ENCODE measurements around the gene ZDHHC14. TPM values are rescaled to one million over a fixed set of nuclear protein-coding genes. Genes with fewer than 3 reads are reported as not detected.

ZDHHC14 gene
- polyA plus RNA-seq, 10 donors, result 4.6 to 8.5 (median 5.5) TPM

DNA sequence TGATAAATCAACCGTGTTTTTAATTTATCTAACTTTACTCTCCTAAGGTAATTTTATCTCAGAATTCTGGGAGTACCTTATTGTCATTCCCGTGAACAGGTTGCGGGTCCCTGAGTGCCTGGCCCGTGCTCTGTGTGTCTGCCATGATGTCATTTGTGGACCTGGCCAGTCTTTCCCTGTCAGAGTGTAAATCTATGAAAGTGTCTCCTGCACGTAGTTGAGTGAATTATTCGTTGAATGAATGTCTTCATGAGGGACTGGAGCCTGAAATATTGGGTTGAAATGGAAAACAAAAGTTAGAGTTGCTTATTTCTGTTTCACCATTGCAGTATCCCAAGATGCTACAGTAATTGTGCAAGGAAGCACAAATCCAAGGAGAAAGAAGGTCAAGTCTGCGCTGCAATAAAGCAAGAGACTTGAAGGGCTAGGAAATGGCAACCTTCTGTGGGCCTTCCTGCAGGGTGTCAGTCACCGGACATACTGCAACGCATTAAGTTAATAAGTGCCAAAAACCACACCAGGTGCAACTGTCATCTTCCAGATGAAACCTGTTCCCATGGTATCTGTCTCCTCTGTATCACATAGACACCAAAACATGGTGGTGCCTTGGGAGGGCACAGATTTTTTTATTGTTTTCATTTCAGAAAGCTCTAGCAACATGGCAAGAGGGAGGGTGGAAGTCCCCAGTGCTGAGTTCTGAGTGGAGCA lies 135.5 kb downstream of the ZDHHC14 start:
- DNase-seq, result no peak

DNA sequence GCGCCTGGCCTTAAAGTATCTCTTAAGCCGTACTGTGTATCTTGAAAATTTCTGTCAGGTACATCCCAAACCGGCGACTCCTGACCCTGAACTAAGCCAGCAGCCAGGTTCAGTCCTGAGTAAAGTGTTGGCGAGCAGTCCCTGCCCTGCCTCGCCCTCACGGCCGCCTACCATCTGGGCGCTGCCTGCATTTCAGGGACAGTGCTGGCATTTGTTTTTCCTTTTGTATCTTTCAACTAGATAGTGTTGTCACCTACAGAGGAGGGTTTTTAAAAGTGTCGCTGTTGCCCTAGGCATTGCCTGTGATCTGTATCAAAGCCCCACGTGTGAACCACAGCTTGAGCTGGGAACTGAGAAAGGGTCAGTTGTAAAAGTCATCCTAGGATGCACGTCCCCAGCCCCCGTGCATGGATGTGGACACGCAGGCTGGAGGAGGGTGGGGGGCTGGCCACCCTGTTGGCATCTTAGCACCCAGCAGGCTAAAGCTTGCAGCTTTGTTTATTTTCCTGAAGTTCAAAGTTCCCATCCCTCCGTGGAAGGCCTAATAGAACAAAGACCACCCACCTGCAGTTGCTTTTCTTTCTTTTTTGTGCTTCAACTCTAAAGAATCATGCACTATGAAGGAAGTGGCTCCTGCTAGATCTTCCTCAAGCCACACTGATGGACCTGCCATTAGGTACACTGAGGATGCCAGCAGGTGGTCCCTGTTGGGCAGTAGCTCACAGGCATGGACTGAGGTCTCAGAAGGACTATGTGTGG lies 136.8 kb downstream of the ZDHHC14 start:
- no peak for DNase-seq

DNA sequence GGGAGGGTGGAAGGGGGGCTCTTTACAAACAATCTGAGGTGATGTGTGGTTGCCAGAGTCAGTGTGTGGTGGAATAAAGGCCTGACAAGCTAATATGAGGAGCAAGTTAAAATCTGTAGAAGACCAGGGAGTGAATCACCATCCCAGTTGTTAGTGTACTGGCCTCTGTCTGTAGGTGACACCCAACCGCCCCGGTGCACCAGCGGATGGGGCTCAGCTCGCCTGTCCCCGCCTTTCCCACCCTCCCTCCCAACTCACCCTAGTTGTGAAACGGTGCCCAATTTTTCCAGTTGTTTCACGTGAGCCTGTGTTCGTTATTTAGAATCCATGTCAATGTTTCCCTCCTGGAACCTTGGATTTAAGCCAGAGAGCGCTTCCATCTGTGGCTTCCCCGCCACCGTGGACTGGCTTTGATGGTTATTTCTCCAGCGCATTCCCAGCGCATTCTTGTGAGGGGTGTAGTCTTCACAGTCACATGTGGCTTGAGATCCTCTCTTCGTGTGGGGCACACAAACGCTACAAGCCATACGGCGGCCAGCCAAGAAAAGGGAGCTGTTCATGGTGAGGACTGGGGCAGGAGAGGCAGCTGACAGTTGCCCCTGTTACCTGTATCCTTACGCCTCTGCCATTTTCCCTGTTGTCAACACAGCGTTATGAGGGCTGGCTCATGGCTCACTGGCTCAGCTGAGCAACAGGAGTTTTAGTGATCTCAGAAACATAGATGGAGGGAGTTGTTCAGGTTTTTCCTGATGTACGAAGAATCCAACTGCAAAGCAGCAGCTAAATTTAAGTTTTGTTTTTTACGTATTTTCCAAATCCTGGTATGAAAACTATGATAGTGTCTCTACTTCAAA lies 137.6 kb downstream of the ZDHHC14 start:
- peak; percentile 53 to 67 (median 62) for DNase-seq

DNA sequence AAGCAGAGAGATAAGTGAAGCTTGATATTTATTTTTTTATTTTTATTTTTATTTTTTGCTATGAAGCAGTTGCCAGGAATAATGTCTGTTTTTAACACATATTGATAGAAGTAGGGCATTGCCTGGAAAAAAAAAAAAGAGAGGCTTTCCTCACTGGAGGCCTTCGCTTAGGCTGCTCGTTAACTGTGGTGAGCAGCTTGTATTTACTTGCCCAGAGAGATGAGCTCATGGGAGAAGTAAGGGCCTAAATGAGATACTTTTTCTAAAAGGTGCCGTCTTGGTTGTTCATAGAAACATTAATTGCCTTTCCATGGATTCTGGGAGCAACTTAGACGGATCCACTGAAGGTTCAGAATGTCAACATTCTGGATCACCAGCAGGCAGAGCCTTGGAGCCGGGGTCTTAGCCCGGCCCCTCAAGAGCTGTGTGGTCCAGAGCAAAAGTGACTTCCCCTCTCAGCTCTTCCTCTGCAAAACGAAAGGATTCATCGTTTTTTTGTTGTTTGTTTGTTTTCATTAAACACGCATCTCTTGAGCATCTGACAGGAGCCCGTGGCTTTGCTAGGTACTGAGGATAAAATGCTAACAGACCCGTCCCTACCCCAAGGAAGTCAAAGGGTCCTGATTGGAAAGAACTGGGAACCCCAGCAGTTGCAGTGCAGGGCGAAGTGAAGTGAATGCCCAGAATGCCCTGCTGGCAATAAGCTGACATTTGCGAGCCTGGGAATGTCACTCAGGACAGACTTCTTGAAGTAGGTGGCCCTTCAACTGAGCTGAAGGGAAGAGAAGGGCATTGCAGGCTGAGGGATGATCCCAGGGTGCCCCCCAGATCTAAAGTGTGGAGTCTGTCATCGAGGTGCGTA lies 138.5 kb downstream of the ZDHHC14 start:
- DNase-seq, result no peak

DNA sequence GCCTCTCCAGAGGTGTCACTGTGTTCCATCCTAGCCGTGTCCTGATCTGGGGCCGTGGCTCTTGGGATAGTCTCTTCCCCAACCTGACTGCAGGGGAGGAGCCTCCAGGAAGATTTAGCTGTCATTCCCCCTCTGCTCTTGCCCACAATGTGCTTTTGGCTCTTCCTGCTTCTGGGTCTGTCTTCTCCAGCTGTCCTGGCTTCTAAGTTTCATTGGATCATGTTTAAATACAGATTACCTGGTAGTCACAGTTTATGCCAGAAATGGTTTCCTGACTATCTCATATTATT lies 139.1 kb downstream of the ZDHHC14 start:
- DNase-seq, result no peak

DNA sequence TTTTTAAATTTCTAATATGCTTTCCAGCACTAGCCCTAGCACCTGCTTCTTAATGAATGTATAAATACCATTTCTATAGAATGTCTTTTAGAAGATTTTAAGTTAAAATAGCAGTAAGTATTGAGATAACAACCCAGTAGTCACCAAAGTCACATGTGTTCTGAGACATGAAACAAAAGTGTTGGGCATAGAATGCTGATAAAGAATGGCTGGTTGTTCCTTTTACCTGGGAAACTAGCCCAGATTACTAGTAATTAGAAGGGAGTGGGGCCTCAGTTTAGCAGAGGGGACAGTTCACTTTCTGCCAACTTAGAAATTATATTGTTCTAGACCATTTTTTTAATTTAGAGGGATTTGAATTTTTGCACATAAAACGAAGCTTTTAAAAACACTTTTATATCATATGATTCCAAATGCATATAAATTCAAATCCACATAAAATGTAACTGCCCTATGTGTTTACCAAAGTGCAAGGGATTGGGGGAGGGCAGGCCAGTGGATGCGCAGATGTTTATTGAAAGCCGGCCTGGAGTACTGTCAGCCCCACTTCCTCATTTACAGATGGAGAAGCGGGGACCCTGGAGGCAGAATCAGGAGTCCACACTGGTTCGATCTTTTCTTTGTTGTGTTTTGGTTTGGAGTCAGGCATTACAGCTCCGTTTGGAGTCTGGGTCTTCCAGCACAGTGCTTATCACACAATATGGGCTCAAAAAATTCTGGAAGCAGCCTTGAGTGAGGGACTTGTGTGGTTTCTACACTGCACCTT lies 139.8 kb downstream of the ZDHHC14 start:
- no peak for DNase-seq

DNA sequence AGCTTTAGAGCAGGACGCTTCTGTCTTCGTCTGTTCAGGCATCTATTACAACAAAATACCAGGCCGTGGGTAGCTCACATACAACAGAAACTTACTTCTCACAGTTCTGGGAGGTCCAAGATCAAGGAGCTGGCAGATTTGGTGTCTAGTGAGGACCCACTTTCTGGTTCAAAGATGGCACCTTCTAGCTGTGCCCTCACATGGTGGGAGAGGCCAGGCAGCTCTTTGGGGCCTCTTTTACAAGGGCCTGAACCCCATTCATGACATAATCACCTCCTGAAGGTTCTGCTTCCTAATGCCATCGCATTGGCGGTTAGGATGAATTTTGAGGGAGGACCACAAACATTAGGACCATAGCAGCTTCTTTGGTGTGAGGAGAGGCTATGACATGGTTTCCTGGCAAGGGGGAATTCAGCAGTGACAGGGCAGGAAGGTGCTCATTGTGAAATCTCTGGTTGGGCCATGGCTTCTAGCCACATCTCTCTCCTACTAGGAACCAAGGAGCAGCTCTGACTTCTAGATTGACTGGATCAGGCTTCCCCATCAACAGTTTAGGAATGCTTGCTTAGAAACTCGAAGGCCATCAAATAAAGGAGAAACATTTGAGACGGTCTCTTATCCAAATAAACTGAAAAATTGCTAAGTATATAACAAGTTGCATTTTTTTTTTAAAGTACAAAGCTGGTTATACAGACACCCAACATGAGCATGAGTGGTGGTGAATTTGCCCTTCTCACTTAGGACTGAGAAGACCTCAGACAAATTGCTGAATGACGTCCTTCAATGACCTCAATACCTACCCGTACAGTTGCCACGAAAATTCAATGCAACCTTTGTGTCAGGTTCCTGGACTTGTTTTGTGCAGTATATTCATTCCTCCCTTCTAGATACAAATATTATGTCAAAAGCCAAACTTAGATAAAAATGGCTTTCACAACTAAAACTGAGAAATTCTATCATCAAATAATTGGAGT lies 140.7 kb downstream of the ZDHHC14 start:
- DNase-seq, result no peak

DNA sequence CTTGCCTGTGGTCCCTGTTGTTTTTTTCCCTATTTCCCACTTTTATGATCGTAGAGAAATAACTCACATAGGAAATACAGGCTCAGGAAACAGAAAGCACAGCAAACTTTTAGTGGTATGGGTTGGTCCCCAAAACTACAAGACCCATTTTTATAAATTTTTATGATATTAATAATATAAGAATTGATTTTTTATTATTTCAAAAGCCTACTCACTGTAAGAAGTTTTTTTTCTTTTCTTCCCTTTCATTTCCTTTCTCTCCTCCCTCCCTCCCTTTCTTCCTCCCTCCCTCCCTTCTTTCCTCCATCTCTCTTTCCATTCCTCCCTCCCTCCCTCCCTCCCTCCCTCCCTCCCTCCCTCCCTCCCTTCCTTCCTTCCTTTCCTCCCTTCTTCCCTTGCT lies 141.5 kb downstream of the ZDHHC14 start:
- no peak for DNase-seq

DNA sequence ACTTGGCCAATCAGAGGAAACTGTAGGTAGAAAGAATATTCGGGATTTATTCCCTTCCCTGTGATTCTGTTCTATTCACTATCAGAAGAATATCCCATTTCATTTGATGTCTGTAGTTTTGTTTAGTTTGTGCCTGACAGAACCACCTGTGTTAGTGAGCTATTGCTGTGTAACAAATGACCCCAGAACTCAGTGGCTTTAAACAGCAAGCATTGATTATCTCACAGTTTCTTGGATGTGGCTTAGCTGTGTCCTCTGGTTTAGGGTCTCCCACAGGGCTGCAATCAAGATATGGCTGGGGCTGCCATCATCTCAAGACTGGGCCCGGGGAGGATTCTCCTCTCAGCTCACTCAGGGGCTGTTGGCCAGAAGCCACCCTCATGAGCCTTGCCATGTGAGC lies 143.7 kb downstream of the ZDHHC14 start:
- no peak for DNase-seq

DNA sequence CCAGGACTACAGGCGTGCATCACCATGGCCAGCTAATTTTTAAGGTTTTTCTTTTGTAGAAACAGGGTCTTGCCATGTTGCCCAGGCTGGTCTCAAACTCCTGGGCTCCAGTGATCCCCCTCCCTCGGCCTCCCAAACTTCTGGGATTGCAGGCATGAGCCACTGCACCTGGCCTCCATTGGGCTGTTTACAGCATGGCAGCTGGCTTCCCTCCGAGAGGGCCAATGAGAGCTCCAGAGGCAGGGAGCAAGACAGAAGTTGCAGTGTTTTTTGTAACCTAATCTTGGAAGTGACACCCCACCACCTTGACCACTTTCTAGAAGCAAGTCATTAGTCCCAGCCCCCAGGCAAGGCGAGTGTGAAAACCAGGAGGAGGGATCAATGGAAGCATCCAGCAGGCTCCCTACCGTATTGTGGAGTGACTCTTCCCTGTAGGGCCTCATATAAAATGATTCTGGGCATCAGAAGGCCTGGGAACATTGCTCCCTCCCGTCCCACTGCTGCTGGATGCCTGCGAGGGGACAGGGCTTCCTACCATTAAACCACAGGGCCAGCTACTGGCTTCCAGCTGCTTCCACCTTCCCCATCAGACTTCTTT lies 144.4 kb downstream of the ZDHHC14 start:
- no peak for DNase-seq

DNA sequence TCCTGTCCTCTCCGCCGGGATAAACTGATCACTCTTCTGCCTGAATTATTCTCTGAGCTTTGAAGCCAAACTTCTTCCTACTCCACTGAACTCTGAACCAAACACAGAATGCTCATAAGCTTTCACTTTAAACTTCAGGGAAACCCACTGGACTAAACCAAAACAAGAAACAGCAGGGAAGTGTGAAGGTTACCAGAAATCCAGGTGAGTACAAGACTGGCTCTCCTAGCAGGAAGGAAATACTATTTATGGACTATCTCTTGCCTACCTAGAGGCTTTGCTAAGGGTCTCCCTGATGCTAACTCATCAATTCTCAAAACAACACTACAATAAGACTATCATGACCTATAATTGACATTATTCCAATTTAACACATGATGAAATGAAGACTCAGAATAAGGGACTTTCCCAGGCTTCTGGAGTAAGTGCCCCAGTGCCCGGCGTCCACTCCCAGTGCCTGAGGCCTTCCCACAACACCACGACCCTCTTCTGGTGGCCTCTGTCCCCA lies 145.0 kb downstream of the ZDHHC14 start:
- no peak for DNase-seq

DNA sequence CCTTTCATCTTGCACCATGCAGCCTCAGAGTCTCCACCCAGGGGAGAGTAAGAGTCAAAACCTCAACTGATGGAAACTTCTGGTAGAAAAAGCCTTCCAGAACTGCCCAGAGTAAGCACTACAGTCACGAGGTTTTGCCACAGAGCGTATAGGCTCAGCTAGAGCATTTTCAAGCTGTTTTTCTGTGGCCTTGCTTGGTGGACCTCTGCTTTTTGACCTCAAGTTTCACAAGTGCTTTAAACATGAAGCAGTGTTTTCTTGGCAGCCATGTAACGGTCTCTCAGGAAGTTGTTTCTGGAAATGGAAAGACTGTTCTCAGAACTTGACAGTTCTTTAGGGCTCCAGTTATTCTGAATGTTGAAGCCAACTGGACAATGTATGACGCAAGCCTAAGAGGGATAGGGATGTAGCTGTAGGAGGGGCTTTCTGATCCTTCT lies 146.5 kb downstream of the ZDHHC14 start:
- peak; percentile 52 to 87 (median 67) for DNase-seq

DNA sequence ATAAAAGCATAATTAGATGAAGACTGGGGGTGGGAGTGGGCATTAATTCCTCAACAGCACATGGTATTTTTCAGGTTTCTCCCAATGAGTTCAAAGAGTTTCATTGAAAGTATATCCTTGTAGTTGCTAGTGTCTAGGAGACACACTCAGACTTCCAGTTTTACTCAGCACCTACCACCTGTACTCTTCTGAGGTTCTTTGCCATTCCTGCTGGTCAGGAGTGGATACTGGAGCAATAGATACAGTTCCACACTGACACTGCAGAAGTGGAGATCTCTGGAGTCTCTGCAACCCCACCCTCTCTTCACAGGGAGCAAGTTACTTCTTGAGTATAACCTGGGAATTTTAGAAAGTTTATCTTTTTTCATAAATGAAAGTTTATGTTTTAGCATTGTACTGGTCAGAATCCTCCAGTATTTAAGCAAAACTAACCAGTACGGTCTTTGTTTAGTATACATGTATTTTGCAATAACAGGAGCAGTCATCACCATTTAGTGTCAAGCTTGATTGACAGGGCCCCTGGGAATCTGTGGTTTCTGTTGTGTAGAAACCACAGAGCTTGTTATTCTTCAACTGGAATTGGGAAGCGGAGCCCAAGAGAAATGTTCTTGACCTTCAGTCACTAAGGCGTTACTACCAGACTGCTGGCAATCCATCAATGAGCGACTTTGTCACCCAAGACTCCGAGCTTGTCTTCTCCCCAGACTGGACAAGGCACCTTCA lies 148.1 kb downstream of the ZDHHC14 start:
- no peak for DNase-seq

DNA sequence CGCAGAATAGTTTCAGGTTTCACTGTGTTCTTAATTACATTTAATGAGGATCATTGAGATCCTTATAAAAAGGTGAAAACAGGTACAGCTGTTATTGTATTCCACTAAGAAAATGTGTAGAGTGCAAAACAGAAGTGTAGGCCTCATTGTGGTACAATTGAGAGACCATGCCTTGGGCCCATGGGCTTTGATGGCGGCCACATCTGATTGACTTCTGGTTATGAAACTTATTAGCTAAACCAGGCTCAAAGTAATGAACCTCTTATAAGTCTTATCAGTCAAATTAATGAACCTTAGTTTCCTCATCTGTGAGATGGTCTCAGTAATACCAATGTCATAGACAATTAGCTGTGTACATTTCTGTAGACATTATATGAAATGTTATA lies 148.7 kb downstream of the ZDHHC14 start:
- no peak for DNase-seq

DNA sequence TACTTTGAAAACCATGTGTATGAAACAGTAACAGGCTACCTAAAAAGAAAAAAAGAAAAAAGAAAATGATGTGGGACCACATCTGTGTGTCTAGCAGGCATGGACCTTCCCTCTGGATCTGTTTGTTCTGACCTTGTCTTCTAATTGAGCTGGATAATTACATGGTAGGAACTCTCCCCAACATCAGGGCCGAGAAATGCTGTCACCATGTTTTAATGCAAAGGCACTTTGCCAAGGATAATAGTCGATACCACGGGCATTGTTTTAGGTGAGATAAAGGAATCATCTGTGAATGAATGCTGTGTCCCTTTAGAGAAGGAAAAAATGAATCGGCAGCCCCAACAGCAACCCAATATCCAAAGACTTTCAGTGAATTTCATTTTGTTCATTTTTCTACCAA lies 149.1 kb downstream of the ZDHHC14 start:
- DNase-seq, result no peak

DNA sequence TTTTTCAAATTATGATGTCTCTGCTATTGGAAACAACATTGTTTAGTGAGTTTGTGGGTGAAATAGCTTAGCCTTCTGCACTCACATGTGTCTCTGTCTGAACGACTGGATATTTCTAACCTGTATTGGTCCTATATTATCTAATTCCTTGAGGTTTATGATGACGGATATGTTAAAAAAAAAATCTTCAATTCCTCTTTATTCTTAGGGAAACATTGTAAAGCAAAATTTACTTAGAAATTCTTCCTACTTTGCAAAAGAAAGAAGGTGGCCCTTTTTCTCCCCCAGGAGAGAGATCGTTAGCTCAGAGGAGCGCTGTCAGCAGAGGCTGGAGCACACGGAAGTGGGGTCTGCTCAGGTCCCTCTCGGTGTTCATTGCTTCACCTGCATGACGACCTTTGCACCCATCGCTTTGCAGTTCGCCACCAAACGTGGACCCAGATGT lies 149.8 kb downstream of the ZDHHC14 start:
- DNase-seq, result no peak

DNA sequence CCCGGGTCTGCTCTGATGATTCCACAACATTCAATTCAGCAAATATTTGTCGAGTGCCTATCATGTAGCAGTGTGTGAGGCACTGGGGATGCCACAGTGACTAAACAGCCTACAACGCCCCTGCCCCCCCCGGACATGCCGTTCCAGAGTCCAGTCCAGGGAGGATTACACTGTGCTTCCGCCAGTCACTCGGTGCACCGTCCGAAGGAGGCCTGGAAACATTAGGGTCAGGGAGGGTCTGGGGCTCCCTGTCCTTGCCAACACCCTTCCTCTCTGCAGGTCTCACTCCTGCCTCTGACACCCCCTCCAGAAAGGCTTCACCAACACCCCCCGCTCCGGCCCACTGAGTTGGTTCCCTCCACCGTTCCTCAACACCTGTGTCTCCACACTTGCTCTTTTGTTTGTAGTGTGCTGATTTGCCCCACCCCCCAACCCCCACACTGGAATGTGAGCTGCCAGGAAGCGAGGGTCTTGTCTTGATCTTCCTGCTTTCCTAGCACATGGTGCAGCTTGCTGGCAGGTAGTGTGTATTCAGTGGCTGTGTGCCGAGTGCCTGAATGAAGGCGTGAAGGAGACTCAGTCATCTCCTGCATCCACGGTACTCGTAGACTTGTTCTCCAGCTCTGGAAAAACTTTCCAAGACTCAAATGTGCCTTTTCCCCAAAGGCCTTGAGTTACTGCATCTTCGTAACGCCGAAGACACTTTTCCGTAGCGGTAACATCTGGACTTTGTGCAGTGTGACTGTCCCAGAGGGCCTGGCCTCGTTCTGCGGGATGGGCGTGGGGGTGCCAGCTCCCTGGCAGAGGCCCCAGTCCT lies 150.4 kb downstream of the ZDHHC14 start:
- no peak for DNase-seq
